Fibroblast of gingiva (primary cell): ENCODE measurements around the gene TEX35.
"Not testable (repeated sequence)": the region's sequence is repeated elsewhere in the genome, so short reads cannot be mapped to it uniquely, and the experiment has no call there.

ENCODE experiments used
- DNase-seq: peaks from one replicate; pipeline ENCODE4 v3.0.0-alpha.2; 2011; ENCODE audit warnings: low read depth

TEX35 gene

DNA sequence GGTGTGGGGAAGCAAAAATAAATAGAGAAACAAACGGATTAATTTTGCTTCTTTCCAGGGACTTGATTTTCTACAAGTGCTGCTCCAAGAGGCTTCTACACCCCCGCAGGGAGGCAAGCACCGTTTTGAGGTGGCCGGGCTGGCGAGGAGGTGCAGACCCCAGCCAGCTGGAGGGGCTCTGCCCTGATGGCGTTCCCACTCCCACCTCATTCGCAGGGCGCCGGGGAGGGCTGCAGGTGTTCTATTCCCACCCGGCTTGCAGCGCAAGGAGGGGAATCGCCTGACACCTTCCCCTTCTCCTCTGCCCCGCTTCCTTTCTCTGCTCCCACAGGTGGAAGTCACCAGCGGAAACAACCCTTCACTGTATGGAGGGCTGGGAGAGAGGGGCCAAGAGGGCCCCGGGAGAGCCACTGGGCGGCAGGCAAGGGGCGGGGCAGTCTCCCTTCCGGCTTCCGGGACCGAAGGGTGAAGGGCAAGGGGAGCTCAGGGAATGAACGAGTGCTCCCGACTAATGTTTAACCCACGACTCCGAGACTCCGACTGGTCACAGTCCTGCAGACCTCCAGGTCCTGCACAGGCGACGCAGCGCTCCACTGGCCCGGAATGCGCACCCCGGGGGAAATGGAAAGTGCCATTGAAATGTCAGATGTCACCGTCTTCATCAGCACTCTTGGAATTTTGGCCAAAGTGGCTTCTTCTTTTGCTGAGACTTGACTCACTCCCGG is 29.1 kb downstream of the TEX35 start:
- DNase-seq = no peak

DNA sequence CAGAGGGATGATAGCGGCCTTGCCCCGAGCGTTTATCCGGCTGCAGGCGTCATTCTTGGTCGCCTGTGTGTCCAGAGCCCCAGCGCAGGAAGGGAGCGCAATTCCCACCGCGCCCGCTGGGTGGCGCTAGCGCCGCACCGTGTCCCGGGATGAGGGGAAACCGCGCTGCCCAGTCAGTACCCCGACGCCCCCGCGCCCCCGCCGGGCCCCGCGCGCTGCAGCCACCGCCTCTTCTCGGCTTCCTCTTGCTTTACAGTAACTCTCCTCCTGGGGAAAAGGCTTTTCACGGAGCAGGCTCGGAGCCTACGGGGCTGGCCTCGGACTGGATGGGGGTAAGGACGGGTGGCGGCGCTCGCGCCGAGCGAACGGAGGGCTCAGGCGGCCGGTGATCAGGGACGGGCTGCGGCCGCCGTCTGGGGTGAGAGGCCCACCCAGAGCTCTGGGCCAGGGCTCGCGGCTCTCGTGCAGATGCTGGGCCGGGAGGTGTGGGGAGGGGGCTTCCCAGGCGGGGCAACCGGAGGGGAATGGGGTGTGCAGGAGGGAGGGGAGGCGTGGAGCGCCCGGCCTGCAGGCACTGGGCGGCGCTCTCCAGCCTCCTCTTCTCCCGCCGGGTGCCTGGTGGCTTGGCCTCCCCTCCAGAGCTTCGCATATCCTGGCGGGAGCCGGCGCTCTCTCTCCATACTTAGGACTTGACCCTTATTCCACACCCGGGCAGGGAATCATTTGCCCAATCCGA is 29.8 kb downstream of the TEX35 start:
- DNase-seq = peak; percentile 91

DNA sequence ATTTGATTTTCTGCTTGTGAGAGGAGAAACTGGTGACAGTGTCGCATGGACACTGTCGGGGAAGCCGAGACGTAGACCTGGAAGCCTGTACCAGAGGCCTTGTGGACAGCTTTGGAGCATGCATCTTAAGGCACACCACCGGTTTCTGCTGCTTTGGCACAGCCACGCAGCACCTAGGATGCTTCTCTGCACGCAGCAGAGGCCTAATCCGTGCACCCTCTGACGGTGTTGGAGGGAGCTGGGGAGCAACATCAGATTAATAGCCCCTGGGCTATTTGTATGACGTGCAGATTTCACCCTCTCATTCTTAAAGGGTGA is 30.3 kb downstream of the TEX35 start:
- DNase-seq = no peak

DNA sequence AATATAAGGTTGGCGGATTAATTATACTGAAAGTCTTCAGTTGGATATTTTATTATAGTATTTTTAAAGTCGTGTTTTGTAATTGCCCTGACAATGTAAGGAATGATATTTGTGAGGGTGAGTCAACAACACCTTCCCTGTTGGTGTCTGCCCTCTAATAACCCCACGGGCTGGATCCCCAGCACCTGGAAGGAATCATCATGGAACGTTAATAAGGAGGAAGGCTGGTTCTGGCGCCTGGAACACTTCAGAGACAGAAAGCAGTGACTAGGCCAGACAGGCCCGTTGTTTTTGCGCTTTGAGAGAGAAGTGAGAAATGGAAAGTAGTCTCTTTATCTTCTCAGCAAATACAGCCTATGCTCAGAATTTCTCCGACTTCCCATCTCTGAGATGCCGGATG is 31.6 kb downstream of the TEX35 start:
- DNase-seq = no peak

DNA sequence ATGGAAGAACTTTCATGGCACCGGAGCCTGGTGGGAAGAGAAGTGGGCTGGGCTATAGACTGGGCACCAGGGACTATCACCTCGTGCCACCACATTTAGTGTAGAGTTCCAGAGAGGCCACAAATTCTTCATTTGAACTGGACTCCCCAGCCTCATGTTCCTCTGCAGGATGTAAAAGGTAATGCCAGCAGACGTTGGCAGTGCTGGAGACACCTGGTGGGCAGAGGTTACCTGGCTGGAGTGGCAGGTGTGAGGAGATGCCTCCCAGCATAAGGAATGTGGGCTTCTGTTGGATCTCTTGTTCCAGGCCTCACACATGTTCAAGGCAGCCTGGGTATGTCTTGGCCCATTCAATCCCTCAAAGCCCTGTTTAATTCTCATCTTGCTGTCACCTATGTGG is 35.2 kb downstream of the TEX35 start:
- no peak for DNase-seq

DNA sequence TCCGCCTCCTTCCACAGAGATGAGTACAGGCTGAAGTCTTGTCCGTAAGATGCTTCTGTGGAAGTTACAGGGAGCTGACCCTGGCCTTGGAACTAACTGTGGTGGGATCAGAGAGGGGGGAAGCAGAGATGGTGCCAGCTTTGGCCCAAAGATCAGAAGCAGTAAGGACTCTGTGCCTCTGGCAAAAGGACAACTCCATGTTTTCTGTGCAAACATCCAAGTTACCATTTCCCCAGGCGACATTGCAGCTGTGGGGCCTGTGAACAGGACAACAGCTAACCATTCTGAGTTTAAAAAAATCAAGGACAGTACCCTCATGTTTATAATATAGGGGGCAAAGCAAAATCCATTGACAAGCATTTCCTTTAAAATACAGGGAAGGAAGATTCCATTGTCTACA is 38.4 kb downstream of the TEX35 start:
- no peak for DNase-seq

DNA sequence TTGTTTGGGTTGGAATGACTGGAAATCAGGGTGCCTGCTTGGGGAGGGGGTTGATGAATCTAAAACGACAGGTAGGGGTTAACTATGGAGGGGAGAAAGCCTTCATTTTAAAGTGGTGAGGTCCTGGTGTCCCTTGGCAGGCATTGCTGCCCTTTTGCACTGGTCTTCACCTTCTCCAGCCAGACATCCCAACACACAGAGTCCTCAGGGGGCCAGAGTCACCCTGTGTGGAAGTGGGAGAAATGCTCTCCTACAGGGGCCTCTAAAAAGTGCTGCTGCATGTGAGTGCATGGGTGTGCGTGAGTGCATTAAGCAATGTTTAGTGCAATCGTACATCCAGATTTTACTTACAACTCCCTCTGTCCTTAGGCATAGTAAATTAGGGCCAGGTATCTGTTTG is 39.0 kb downstream of the TEX35 start:
- DNase-seq = no peak

DNA sequence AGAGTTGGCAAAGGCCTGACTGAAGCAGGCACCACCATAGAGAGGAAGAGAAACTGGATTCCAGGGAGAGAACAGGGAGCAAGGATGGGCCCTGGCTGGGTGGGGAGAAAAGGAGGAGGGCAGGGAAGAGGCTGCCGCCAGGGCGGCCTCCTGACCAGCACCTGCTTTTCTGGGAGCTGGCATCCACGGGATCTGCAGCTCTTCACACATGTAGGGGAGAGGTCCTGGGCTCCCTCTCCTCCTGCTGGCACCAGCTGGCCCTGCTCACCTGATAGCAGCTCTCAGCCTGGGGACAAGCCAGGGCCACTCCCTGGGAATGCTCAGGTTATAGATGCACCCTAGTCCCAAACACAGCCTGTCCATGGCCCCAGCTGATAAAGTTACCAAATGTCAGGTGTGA is 39.9 kb downstream of the TEX35 start:
- DNase-seq = no peak

DNA sequence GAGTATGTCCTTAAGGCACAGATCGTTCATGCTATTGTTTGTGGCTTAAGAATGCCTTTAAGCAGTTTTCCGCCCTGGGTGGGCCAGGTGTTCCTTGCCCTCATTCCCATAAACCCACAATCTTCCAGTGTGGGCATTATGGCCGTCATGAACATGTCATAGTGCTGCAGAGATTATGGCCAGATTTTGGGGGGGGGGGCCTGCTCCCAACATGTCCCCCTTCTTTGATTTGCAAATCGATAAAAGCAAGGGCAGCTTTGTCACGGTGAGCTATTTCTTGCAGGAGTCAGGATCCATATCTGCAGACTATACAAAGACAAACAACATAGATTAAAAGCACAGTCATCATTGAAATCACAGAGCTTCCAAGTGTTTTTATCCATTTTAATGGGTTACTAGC is 41.4 kb downstream of the TEX35 start:
- not testable (repeated sequence) for DNase-seq

DNA sequence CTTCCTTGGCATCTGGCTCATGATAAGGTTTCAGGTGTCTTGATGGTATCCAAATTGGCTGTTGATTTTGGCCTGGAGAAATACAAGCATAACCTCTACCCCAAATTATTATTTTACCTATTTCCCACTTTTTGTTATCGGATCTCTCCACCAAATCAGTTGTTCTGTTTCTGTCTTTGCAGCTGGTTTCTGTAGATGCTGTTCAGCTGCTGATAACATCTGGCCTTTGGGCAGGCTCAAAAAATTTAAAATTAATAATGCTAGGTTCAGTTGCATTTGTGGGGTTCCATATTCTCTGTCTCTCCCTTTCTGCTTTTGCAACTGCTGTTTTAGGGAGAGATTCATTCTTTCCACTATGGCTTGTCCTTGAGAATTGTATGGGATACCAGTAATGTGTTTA is 42.7 kb downstream of the TEX35 start:
- DNase-seq = not testable (repeated sequence)

DNA sequence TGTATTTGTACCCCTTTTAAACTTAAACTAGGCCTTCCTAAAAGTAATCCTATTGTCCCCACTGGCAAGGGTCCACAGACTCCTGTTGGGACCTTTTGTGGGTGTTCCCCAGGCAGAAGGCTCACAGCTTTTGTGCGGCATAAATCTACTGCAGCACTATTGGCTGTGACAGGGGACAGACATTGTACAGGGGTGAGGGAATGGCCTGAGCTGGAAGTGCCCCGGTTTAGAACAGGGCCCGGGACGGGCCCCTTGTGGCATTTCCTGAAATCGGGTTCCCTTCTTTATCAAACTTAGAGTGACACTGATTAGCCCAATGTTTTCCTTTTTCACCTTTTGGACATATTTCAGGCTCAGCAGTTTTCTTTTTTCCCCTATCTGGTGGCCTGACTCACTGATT is 45.9 kb downstream of the TEX35 start:
- DNase-seq = not testable (repeated sequence)

DNA sequence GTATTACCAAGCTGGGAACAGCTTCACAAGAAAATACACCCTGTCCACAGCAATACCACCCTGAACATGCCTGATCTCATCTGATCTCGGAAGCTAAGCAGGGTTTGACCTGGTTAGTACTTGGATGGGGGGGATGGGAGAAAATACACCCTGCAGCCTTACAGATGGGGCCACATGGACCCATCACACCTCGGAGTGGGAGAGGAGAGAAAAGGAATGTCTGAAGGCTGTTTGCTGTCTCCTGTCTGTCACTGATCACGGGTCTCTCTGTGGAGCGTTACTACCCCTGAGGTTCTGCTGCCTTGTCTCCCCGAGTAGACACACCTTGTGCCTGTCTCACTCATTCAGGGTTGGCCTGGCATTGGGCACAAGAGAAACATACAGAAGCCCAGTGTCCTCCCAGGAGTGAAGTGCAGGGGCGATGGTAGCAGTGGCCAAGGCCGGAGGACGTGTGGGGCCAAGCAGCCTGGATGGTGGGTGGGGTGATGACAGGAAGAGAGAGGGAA is 48.0 kb downstream of the TEX35 start:
- no peak for DNase-seq

DNA sequence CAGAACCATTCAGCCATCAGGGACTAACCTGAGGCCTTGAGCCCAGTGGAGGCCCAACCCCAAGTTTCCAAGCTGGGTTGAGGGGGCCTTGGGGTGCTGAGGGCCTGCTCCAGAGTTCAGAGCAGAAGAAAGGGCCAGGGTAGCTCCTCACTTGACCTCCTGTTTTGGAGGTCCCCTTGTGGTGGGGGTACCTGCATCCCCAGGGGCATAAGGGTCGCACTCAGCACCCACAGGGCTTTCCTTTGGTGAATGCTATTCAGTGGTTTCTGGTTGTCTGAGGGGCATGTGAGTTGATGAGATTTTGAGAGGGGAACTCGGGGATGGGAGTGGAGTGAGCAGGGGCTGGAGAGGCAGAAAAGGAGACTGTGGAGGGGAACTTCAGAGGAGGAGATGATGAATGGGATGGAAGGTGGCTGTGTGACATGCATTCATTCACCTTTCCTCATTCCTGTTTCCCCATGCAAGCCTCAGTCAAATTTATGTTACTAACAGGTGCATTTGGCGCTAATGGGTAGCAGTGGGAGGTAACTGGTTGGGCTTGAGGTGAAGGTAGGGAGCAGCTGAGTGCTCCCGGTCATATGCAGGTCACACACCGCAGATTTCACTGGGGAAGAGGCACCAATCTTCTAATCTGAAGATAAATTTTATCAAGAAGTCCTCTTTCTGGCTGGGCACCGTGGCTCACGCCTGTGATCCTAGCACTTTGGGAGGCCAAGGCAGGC is 50.4 kb downstream of the TEX35 start:
- DNase-seq = no peak

DNA sequence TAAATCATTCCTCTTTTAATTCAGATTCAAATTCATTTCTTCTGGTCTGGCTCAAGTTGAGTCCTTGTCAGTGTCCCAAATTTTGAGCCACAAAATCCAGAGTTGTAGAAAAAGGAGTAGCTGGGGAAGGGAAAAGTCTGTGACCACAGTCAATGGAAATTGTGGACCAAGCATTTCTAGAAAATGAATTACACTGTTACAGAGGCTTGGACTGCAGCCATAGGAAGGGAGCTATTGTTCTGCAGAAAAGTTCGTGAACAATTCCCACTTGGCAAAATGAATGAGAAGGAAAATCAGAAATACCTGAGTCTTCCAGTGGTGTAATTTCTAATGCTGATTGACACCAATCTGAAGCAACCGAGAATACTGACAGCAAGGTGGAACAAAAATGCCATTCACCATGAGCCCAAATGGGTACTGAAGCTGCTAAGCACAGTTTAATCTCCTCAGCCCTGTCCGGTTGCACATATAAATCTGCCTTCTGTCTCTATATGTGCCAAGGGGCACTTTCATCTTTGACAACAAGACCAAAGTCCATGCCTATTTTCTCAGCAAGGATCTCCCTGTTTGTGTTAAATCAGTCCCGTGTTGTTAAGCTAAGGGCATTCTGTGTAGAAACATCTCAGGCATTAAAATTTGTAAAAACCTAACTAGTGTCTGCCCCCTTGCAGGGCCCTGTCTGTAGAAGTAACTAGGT is 51.3 kb downstream of the TEX35 start:
- no peak for DNase-seq

DNA sequence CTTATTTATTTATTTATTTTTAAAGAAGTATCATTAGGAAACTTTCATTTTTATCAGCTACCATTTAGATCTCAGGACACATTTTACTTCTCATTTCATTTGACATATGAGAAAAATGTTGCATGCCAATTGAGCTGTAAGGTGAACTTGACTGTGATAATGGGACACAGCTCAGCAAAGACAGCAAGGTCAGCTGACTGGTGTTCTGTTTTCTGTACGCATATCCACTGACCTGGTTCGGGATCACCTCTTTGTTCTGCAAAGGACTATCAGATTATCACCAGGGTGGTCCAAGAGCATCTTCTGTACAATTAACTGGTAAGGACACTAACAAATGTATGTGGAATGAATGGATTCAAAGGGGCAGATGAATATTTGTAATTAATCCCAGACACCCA is 51.9 kb downstream of the TEX35 start:
- DNase-seq = no peak

DNA sequence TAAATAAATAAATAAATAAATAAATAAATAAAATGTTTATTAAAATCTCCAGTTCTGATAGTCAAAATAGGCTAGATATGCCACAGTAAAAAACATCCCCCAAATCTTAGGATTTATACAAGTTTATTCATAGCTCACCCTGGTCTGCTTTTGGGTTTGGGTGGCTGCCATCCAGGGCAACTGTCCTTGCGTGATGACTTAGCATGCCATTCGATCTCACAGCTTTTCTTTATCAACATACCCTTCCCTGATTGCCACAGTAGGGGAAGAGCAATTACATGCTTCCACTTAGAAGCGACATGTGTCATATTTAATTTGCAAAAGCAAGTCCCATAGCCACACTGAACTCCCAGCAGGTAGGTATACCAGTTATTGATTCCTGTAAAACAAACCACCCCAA is 52.7 kb downstream of the TEX35 start:
- peak; percentile 9 for DNase-seq

DNA sequence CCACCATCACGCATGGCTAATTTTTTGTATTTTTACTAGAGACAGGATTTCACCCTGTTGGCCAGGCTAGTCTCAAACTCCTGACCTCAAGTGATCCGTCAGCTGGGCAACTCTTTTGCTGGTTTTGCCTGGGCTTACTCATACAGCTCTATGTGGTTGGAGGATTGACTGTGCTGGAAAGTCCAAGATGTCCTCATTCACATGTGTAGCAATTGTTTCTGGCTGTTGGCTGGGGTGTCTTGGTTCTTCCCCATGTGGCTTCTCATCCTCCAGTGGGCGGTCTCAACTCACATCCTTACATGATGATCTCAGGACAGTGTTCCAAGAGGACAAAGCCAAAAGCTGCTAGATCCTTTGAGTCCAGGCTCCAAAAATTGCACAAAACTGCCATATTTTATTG is 53.3 kb downstream of the TEX35 start:
- DNase-seq = peak; percentile 24

DNA sequence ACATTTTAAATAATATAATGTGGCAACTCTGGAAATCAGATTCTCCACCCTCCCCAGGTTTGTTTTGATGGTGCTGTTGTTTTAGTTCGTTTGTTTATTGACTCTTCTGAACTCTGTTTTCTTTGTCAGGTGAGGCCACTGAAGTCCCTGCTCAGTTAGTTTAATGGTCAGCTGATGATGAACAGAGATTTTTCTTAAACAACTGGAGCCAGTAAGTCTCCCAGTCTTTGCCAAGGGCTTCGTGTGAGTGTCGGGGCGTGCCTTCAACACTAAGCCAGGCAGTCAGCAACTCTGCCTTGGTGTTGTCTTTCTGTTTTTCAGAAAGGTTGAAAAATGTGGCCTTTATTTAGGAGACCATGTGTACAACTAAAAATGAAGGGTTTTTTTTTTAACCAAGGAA is 58.9 kb downstream of the TEX35 start:
- no peak for DNase-seq
